NCI-H748 (cell line): ENCODE results near the gene DAD1.

Experiments used
- DNase-seq: peaks from one replicate; lab custom pipeline; 2025; ENCODE audit not compliant: unreplicated experiment; lab: John Stamatoyannopoulos, UW

The DAD1 gene

GRCh38 chr14:22539831-22540230, 49.2 kb downstream of the DAD1 start:
- no peak for DNase-seq

DNA sequence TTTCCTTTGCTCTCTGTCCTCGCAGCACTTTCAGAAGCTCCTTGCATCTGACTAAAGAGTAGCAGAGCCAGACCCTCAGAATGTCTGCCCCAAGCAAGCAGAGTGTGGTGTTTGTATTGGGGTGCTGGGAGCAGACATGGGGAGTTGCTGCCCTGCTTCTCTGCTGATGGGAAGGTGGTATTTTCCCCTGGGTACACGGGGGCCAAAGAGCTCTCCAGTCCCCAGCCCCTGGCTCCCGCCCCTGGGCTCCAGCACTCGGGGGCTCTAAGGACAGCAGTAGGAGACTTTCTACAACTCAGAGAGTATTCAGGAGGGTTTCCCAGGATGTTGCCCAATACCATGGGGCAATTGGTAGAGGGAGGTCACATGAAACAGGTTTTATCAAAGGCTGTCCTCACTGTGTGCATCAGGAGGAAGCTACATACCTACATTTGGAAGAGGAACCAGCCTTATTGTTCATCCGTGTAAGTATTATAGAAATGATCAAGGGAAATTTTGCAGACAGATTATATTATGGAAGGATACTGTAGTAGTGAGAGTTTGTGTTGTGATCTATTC, 50.3 kb downstream of the DAD1 start:
- DNase-seq = no peak

DNA sequence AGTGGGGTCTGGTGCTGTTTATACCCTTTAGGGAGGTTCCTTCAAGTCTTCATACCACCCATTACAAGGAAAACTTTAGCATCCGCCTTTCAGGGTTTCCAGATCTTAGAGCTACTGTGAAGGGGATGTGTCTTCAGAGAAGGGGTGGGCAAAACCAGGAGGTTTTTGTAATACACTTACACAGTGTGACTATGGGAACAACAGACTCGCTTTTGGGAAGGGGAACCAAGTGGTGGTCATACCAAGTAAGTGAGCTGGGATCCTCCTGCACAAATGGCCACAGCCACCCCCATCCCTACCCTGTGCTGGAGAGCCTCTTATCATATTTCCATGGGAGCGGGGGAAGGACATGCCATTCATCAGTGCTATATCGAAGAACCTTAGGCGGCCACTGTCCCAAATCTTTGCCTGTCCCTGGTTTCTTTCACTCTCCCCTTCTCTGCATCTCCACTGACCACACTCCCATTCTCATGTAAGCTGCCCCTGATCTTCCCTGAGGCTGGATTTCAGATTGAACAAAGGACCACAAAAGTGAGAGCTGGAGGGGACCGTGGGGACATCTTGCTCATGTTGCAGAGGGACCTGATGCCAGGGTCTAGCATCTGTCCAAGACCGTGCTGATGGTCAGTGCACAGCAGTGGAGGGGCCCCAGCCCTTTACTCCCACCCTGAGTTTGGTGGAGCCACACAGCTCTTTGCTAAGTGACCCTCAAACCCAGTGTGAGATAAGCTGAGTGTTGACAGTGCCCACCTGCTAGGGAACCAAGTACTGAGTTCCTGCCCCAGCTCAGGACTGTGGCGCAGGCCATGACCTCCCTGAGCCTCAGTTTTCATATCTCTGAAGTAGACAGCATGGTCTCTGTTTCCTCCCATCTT, 51.4 kb downstream of the DAD1 start:
- DNase-seq = no peak

DNA sequence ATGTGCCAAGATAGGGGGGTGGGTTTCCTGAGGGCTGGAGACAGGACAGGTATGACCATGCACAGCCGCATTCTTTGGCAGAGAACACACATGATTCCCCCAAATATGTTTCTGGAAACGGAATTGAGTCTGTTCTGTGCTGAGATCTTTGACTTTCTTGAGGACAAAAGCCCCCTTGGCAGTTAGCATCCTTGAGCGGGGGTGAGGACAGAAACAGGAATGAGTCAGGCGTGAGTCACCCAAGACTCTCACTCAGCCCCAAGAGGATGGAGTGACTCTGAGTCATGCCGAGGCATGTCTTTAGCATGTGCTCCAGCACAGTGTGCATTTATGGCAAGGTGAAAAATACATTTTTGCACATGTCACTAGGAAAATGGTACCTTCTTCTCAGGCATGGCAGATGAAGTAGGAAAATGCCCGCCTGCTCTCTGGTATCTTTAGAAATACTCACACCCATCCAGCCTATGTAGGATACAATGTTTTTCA, 52.1 kb downstream of the DAD1 start:
- no peak for DNase-seq

DNA sequence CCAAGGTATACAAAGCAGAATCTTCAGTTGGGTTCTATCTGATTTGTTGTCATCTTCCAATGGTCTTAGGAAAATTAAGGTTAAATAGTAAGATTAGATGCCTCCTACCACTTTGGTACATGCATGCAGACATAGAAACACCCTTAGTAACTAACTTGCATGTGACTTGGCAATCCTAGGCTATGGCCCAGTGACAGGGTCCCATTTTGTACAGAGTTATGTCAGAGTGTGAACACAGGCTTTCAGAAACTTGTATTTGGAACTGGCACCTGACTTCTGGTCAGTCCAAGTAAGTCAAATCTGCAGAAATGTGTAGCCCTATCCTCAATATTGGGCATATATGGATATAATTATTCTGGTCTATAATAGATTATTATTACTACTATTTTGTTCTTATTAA, 53.1 kb downstream of the DAD1 start:
- no peak for DNase-seq

GRCh38 chr14:22535126-22535525, 53.9 kb downstream of the DAD1 start:
- DNase-seq = no peak

DNA sequence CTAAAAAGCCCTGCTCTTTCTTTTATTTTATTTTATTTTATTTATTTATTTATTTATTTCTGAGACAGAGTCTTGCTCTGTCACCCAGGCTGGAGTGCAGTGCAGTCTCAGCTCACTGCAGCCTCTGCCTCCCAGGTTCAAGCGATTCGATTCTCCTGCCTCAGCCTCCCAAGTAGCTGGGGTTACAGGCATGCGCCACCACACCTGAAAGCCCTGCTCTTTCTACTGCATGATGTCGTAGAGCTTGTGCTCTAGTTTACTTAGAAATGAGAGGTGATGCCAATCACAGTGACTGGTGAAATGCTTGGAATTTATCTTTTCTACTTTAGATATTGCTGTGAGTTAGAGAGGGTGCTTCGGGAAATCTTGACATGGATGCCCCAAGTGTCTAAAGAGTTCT, 54.5 kb downstream of the DAD1 start:
- no peak for DNase-seq

DNA sequence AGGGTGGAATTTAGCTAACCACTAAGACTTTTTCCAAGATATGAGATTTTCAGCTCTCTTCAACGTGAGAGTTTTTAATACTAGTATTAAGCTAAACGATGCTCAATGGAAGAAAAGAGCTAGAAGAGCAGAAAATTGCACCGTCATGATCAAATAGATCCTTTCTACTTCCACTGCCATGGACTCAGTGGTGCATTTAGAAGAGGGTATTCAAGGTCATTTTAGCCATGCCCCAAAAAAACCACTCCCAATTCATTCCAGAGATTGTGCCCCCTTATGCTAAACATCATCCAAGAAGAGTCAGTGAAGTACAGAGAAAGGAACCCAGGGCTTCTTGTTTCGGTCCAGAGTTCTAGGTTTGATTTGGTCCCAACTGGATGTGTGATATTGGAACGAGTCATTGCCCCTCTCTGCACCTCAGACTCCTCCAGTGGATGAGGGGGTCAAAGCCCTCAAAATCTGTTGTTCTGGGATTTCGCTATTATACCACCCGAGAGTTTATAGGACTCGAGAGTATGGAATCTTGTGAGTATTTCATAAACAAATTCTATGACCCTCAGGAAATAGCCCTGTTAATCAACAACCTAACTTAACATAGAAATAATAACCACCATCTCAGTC, 55.2 kb downstream of the DAD1 start:
- DNase-seq = no peak

DNA sequence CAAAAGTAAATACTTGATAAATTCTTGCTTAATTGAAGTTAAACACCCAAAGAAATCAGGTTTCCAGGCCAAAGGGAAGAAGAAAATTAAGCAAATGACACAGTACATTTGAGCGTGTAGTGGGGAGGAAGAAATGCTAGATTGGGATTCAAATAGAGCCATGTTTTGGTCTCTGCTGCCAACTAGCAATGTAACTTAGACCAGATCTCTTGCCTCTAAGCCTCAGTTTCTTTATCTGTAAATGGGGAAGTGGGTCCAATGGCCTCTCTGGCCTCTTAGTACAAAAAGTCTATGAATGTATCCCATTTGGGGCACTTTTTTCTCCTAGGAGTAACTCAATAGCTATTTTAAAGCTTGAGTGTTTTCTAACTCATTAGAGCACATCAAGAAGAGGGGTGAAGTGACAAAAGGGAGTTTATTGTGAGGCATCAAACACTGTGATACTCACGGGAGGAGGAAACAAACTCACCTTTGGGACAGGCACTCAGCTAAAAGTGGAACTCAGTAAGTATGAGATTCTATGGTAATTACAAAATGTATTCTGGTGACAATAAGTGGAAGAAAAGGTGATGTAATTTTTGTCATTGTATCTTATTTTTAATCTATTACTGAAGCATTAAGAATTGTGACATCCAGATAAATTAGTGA, 55.8 kb downstream of the DAD1 start:
- DNase-seq = no peak

DNA sequence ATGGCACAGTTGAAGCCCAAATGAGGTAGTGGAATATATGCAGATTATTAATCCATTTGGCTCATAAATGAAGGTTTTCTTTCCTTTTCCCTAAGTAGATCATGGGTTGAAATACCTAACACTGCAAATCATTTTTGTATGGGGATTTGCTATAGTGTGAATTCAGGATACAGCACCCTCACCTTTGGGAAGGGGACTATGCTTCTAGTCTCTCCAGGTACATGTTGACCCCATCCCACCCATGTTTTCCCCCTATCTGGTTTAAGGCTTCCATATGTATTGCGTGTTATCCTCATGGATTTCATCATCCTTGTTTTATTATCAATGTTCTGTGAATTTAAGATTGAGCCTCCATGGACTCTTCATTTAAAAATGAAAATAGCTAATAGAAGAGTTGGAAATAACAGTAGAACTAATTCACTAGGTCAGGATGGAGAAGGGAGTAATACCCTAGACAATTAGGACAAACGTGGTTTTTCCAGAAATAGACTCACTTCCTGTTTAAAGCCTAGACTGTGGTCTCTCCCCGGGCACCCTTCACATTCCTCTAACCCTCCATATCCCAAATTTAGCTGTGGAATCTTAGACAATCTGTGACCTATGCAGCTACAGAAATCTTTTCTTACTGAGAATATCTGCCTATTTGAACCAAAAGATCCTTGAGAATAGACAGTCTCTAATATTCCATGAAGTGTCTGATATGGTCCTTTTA, 56.5 kb downstream of the DAD1 start:
- no peak for DNase-seq

GRCh38 chr14:22531451-22532344, 57.3 kb downstream of the DAD1 start:
- no peak for DNase-seq

GRCh38 chr14:22530127-22530526, 58.9 kb downstream of the DAD1 start:
- DNase-seq = no peak

GRCh38 chr14:22526744-22527143, 62.3 kb downstream of the DAD1 start:
- DNase-seq = no peak

DNA sequence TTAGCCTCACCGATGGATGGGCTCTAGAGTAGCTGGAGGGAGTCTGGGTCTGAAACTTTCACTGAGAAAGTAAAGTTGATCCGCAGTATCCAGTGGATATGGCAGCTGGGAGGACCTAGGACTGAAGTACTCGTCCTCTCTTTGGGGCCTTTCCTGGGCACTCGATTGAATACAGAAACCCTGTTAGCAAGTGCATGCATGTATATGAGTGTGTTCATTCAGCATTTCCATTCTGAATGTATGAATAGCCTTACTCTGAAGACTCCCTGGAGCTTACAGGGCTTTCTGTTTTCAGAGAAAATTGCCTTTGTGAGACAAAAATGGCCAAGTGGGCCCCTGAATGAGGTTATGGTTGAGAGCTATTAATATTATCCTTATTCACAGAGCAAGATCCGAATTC, 62.8 kb downstream of the DAD1 start:
- no peak for DNase-seq

DNA sequence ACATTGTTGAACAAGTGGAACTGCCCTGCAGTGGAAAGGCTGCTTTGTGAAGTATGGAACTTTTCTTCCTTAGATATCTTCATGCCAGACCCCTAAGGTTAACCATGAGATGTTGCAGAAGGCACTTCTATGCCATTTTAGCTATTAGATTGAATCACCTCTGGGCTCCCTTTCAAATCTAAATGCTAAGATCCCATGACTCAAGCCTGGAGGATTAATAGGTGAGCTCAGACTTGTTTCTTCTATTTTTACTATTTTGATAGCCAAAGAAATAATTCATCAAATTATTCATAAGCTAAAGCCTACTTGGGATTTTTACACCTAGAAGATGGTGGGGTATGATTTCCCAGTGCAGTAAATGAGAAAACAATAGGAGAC, 64.3 kb downstream of the DAD1 start:
- no peak for DNase-seq

GRCh38 chr14:22524115-22524783, 64.8 kb downstream of the DAD1 start:
- no peak for DNase-seq

DNA sequence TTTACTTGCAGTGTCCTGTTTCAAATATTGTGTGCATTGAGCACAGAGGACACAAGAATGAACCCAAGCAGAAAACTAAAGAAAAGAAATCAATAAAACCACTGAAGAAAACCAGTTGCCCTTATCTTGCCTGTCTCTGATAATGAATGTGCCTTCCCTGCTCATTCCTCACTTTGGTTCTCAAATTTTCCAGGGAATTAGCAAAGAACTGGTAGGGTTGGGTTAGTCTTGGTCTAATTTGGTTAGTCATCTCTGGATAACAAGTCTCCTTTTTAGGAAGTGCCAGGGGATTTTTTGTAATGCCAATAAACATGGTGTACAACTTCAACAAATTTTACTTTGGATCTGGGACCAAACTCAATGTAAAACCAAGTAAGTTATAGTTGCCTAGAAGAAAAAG, 65.7 kb downstream of the DAD1 start:
- DNase-seq = no peak

DNA sequence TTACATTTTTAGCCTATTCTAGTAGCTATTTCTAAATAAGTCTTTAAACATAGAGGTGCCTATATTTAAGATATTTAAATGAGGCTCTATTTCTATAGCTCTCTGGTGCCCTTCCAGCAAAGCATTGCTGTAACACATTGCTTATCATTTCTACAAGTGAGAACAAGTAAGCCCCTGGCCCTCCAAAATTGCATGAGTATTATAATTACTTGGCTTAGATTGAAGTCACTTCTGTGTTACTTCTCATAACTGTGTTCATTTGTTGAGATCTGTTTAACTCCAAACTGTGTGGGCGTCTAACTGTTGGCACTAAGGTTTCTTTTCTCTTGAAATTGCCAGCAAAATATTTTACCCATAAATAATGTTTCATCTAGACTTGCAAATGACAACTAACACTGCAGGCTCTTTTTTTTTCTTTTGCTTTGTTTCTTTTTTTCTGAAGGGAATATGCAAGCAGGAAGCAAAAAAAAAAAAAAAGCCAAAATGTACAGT, 66.5 kb downstream of the DAD1 start:
- DNase-seq = no peak

DNA sequence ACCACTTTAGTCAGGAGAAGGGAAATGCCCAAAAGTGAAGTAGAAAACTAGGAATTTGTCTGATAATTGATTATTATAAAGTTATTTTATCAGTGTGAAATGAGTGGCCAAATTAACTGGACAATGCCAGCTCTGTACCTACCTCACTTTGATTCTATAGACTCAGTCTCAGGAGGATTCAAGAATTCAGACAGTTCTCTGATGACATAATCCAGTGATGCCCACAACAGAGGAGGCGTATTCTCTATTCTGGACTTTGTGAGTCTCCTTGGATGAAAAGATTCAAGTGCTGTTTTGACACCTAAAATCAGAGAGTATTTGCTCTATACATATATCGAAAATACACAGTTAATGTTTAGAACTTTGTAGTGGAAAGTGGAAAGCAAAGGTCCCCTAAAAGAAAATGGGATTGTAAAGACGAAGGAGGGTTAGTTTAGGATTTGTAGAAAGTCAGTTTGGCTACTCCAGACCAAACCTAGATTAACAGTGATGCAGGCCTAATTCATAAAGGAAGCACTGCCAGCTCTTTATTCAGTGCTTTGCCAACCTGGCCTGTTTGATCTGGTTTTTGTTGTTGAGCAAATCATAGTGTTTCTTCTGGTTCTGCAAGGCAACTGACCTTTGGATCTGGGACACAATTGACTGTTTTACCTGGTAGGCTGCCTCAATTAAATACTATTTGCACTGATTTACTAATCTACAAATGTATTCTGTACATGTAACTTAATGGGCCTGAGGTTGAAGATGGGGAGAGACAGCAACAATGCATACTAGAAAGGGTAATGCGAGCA, 67.4 kb downstream of the DAD1 start:
- no peak for DNase-seq
